GM13977 (cell line): ENCODE results near the gene TNS1.

Experiments used
- DNase-seq: peaks from one replicate; pipeline ENCODE4 v3.0.0; 2012; ENCODE audit warnings: low spot score
- CTCF ChIP-seq: IDR thresholded peaks from 2 replicates; pipeline ENCODE4 v1.5.1; 2012; ENCODE audit warnings: mild to moderate bottlenecking, control low read depth; ENCODE audit not compliant: insufficient read depth; ENCODE audit errors: extremely low read depth, missing control alignments
- in situ Hi-C: fragments of 300-500 bp; cut with MboI; formaldehyde crosslinking; loops from one replicate; pipeline ENCODE4 v1.12.0; 2022; ENCODE audit warnings: low sequenced_read_pairs, low pct_unique_long_range_greater_than_20kb, mixed read lengths, inconsistent platforms; ENCODE audit not compliant: unreplicated experiment

The TNS1 gene

GRCh38 chr2:217951521-217952247 lies 51.1 kb downstream of the TNS1 start:
- no peak for DNase-seq
- in situ Hi-C loops = no loop called here
- no peak for TF ChIP-seq CTCF

GRCh38 chr2:217951091-217951490 lies 51.7 kb downstream of the TNS1 start:
- DNase-seq = no peak
- no peak for TF ChIP-seq CTCF
- in situ Hi-C loops = no loop called here

GRCh38 chr2:217950401-217950871 lies 52.4 kb downstream of the TNS1 start:
- in situ Hi-C loops = no loop called here
- no peak for DNase-seq
- TF ChIP-seq CTCF = no peak

GRCh38 chr2:217949447-217949846 lies 53.3 kb downstream of the TNS1 start:
- in situ Hi-C loops = no loop called here
- TF ChIP-seq CTCF = no peak
- DNase-seq = no peak

- DNase-seq = no peak
- in situ Hi-C loops = no loop called here
- TF ChIP-seq CTCF = no peak
Measured at GRCh38 chr2:217948897-217949296, 53.9 kb downstream of the TNS1 start.

- no peak for DNase-seq
- TF ChIP-seq CTCF = no peak
- in situ Hi-C loops = no loop called here
Measured at GRCh38 chr2:217948351-217948791, 54.4 kb downstream of the TNS1 start.
